Globus pallidus (tissue), 1 donor: ENCODE data around the gene ZNF397.
"Not testable (repeated sequence)": the region's sequence is repeated elsewhere in the genome, so short reads cannot be mapped to it uniquely, and the experiment has no call there.

Source experiments
- DNase-seq: peaks from one replicate; pipeline ENCODE4 v3.0.0-alpha.2; 2015; ENCODE audit warnings: low spot score

Gene ZNF397

GRCh38 chr18:35240664-35241447, at the start of gene ZNF397:
Gene ZNF397 (plus strand): TSS chr18:35241034. CDS start chr18:35242471, 1,437 bp downstream.
- peak; percentile 97 for DNase-seq

- DNase-seq = peak; percentile 15
Measured at GRCh38 chr18:35191698-35192025, 49.2 kb upstream of the ZNF397 start.

DNA sequence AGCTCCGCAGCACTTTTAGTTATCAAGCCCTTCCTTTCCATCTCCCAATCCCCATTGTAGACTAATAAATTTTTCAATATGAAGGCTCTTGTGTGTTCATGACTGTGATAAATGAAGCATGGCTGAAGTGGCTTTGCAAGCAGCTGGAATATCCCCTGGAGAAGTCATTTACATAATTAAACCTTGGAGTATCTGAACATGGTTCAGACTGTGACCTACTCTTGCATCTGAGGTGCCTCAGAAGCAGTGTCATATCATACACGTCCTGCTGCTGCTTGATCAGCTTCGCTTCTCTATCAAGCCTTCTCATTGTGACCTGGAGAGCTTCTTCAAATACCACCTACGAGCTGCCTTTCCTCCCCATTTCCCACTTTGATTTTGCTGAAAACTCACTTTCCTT, 48.4 kb upstream of the ZNF397 start:
- DNase-seq = no peak

GRCh38 chr18:35193316-35193715, 47.5 kb upstream of the ZNF397 start:
- DNase-seq = no peak

DNA sequence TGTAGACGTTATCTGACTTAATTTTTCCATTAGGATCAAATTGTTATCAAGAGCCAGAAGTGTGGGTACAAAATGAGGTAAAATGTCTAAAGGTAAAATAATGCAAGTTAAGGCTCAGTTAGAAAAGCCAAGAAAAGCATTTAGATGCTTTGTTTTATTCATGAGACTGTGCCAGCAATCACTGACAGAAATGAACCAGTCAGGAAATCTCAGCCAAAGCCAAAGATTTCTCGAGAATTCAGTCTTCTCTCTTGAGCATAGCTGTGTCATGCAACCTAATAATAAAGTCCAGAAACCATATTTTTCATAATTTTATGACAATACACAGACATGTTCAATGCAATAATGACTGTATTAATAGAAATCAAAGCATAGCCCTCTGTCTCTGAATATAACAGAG, 43.5 kb upstream of the ZNF397 start:
- DNase-seq = no peak

DNA sequence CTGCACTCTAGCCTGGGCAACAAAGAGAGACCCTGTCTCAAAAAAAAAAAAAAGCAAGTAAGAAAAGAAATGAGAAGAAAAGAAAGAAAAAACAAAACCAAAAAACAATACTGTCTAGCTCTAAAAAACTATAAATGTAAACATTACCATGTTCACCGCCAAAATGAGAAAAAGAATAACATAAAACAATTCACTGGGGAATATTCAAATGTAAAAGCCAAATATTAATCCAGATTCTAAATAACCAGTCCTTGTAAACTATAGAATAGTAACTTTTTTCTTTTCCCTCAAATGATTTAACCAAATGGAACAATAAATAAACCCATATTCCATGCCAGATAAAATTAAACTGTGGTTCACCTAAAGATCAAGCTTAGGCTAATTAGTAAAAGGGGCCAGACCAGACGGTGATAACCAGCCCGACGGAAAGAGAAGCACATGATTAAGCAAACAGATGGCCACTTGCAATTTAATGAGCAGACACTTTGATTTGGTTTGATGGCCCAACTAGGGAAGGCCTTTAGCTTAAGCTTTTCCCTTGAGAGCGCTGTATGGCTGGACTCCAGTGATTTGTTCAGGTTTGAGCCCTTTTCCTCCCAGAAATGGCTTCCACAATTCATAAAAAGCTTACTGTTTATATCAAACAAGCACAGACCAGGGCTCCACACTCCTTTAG, 39.4 kb upstream of the ZNF397 start:
- DNase-seq = no peak

GRCh38 chr18:35203067-35203466, 37.8 kb upstream of the ZNF397 start:
- DNase-seq = no peak

GRCh38 chr18:35205199-35205712, 35.6 kb upstream of the ZNF397 start:
- no peak for DNase-seq

DNA sequence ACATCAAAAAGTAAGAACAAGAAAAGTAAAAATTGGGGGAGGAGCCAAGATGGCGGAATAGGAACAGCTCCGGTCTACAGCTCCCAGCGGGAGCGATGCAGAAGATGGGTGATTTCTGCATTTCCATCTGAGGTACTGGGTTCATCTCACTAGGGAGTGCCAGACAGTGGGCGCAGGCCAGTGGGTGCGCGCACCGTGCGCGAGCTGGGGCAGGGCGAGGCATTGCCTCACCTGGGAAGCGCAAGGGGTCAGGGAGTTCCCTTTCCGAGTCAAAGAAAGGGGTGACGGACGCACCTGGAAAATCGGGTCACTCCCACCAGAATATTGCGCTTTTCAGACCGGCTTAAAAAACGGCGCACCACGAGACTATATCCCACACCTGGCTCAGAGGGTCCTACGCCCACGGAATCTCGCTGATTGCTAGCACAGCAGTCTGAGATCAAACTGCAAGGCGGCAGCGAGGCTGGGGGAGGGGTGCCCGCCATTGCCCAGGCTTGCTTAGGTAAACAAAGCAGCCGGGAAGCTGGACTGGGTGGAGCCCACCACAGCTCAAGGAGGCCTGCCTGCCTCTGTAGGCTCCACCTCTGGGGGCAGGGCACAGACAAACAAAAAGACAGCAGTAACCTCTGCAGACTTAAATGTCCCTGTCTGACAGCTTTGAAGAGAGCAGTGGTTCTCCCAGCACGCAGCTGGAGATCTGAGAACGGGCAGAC, 34.9 kb upstream of the ZNF397 start:
- DNase-seq = not testable (repeated sequence)

DNA sequence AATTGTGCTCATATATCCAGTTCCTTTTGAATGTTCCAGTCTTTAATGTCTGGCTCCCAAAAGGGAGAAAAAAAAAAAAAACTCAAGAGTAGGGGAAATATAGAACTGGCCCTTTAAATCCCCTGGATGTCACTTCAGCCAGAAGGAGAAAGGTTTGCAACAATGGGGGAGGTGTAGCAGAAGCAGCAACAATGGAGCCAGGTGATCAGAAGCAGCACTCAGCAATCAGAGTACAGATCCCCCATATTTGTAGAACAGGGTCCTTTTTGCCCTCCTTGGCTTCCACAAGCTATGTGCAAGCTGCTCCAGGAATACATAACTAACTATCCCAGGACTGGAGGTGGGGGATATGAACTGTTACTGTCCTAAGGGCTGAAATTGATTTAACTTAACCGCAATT, 25.8 kb upstream of the ZNF397 start:
- no peak for DNase-seq

DNA sequence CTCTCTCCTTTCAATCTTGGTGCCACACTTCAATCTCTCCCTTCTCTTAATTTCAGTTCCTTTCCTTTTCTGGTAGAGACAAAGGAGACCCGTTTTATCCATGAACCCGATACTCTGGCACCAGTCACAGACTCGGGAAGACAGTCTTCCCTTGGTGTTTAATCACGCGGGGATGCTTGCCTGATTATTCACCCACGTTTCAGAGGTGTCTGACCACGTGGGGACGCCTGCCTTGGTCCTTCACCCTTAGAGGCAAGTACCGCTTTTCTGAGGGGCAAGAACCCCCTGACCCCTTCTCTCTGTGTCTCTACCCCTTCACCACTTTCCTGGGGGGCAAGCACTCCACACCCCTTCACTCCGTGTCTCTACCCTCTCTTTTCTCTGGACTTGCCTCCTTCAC, 24.2 kb upstream of the ZNF397 start:
- DNase-seq = not testable (repeated sequence)

DNA sequence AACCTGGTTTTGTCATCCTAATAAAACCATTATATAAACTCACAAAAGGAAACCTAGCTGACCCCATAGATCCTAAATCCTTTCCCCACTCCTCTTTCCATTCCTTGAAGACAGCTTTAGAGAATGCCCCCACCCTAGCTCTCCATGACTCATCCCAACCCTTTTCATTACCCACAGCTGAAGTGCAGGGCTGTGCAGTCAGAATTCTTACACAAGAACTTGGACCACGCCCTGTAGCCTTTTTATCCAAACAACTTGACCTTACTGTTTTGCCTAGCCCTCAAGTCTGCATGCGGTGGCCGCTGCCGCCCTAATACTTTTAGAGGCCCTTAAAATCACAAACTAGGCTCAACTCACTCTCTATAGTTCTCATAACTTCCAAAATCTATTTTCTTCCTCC, 21.5 kb upstream of the ZNF397 start:
- not testable (repeated sequence) for DNase-seq

DNA sequence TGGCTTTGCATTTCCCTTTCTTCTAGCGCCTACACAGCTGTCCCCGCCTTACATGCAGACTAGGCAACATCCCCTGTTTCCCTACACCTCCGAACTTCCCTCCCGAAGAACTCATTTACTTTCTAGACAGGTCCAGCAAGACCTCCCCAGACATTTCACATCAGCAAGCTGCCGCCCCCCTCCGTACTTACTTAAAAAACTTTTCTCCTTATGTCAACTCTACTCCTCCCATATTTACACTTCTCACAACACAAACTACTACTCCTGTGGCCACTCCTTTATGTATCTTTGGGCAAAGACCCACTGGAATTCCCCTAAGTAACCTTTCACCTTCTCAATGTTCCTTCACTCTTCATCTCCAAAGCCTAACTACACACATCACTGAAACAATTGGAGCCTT, 20.4 kb upstream of the ZNF397 start:
- DNase-seq = no peak

- DNase-seq = no peak
Measured at GRCh38 chr18:35223797-35224196, 17.0 kb upstream of the ZNF397 start.

DNA sequence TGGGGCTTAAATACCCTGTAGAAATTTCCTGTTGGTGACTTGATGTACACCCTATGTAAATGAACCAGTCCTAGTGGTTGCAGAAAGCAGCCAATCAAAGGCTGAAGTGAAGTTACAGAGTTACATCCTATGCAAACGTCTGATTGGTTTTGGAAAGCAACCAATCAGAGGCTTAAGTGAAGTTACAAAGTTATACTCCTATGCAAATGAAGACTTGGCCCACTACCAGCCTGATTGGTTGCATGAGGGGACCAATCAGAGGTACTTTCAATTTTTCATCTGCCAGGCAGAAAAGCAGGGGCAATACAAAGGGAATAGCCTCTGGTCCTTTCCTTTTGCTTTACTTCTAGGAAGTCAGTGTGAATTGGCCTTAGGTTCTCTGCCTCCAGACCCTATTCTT, 13.6 kb upstream of the ZNF397 start:
- no peak for DNase-seq

DNA sequence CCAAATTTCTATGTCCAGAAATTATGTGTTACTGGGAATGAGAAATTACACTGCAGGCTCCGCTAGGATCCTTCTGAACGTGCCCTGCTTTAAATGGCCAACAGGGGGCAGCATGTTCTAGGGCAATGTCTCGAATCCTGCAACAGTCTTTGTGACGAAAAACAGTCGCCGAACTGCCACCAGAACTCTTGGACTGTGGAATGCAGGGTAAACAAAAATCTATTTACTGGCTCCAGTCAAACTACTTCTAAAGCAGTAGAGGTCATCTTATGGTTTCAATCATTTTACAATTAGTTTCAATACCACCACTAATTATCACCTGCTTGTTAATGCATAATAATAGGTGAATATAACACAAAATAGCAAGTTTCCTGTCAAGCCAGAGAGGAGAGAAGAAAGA, 9.8 kb upstream of the ZNF397 start:
- DNase-seq = peak; percentile 93

- peak; percentile 77 for DNase-seq
Measured at GRCh38 chr18:35236571-35237363, 4.1 kb upstream of the ZNF397 start.

DNA sequence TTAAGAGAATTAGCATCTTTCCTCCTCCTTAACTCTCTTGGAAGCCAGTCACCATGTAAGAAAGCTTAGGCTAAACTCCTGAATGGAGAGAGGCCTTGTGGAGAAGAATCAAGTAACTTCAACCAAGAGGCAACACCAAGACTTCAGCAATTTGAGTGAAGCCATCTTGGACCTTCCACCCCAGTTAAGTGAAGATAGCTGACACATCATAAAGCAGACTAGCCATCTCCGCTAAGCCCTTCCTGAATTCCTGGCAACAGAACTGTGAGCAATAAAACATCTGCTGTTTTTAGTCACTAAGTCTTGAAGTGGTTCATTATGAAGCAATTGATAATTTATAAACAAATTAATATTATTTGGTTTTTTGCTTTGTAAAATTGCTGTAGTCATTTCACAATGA, 1.5 kb upstream of the ZNF397 start:
- DNase-seq = no peak

GRCh38 chr18:35241448-35241804, 592 bp downstream of the ZNF397 start:
- DNase-seq = no peak

DNA sequence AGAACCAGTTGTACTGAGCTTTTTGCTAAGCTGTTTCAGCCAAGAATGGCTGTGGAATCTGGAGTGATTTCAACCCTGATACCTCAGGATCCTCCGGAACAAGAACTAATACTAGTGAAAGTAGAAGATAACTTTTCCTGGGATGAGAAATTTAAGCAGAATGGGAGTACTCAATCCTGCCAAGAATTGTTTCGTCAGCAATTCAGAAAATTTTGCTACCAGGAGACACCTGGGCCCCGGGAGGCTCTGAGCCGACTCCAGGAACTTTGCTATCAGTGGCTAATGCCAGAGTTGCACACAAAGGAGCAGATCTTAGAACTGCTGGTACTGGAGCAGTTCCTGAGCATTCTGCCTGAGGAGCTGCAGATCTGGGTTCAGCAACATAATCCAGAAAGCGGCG, 1.6 kb downstream of the ZNF397 start:
- DNase-seq = no peak

DNA sequence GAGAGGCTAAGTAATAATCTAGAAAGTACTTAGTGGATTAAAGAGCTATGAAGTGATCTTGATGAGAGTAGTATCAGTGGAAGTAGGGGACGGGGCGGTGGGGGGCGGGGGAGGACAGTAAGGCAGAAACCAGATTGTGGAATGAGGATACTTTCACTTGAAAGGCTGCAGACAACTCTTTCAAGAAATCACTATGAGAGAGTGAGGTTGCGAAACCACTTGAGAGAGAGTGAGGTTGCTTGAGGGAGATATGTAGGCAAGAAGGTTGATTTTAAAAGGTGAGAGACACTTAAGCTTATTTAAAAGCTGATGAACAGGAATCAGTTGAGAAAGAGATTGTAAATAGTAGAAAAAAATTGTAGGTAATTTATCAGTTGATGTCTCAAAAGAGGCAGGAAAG, 3.8 kb downstream of the ZNF397 start:
- DNase-seq = no peak

DNA sequence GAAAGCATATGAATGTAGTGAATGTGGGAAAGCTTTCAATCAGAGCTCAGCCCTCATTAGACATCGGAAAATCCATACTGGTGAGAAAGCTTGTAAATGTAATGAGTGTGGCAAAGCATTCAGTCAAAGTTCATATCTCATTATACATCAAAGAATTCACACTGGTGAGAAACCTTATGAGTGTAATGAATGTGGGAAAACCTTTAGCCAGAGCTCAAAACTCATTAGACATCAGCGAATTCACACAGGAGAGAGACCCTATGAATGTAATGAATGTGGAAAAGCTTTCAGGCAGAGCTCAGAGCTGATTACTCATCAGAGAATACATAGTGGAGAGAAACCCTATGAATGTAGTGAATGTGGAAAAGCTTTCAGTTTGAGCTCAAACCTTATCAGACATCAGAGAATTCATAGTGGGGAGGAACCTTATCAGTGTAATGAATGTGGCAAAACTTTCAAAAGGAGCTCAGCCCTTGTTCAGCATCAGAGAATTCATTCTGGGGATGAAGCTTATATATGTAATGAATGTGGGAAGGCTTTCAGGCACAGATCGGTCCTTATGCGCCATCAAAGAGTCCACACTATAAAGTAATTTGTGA, 5.0 kb downstream of the ZNF397 start:
- DNase-seq = no peak
